NCI-H1048 (cell line): ENCODE measurements around the gene PTPN18.

ENCODE experiments used
- DNase-seq: peaks from one replicate; lab custom pipeline; 2025; lab: John Stamatoyannopoulos, UW

PTPN18 gene

GRCh38 chr2:130365075-130365474 lies 9.2 kb downstream of the PTPN18 start:
- DNase-seq: no peak

GRCh38 chr2:130365963-130366362 lies 10.1 kb downstream of the PTPN18 start:
- DNase-seq: no peak

- no peak for DNase-seq
These were observed 10.9 kb downstream of the PTPN18 start for GRCh38 chr2:130366720-130367119.

- DNase-seq: no peak
These were observed 12.9 kb downstream of the PTPN18 start for GRCh38 chr2:130368786-130369185.

GRCh38 chr2:130369311-130369964 lies 13.6 kb downstream of the PTPN18 start:
- DNase-seq: no peak

GRCh38 chr2:130369965-130370341 lies 14.1 kb downstream of the PTPN18 start:
- DNase-seq: no peak

- no peak for DNase-seq
These were observed 14.6 kb downstream of the PTPN18 start for GRCh38 chr2:130370490-130370889.

GRCh38 chr2:130371723-130372054 lies 15.8 kb downstream of the PTPN18 start:
- DNase-seq: no peak

- DNase-seq: no peak
These were observed 16.4 kb downstream of the PTPN18 start for GRCh38 chr2:130372055-130372832.

GRCh38 chr2:130372833-130373807 lies 17.3 kb downstream of the PTPN18 start:
- DNase-seq: no peak

GRCh38 chr2:130373808-130374365 lies 18.0 kb downstream of the PTPN18 start:
- no peak for DNase-seq

- no peak for DNase-seq
These were observed 18.9 kb downstream of the PTPN18 start for GRCh38 chr2:130374587-130375290.

- DNase-seq: no peak
These were observed 19.7 kb downstream of the PTPN18 start for GRCh38 chr2:130375291-130376266.

GRCh38 chr2:130376433-130377293 lies 20.8 kb downstream of the PTPN18 start:
- no peak for DNase-seq

- DNase-seq: no peak
These were observed 21.6 kb downstream of the PTPN18 start for GRCh38 chr2:130377491-130377890.

- DNase-seq: no peak
These were observed 22.5 kb downstream of the PTPN18 start for GRCh38 chr2:130378206-130378897.

- no peak for DNase-seq
These were observed 23.0 kb downstream of the PTPN18 start for GRCh38 chr2:130378898-130379214.

GRCh38 chr2:130380096-130380934 lies 24.5 kb downstream of the PTPN18 start:
- no peak for DNase-seq
